NCI-H82 treated with DMSO at 0.1 percent for 48 hours (cell line): ENCODE measurements around the gene TCF19.
"Not testable (repeated sequence)": the region's sequence is repeated elsewhere in the genome, so short reads cannot be mapped to it uniquely, and the experiment has no call there.

Source experiments
- DNase-seq: peaks from one replicate; lab custom pipeline; 2025; ENCODE audit not compliant: unreplicated experiment; lab: John Stamatoyannopoulos, UW

TCF19 gene

GRCh38 chr6:31158863-31159855, 770 bp downstream of the TCF19 start:
- DNase-seq = no peak

- no peak for DNase-seq
These were observed 3.1 kb downstream of the TCF19 start for GRCh38 chr6:31161216-31162126.

- DNase-seq = no peak
These were observed 4.2 kb downstream of the TCF19 start for GRCh38 chr6:31162463-31163165.

GRCh38 chr6:31163922-31164321, 5.5 kb downstream of the TCF19 start:
- DNase-seq = no peak

- DNase-seq = not testable (repeated sequence)
These were observed 6.2 kb downstream of the TCF19 start for GRCh38 chr6:31164475-31165063.

GRCh38 chr6:31165064-31165832, 6.9 kb downstream of the TCF19 start:
- not testable (repeated sequence) for DNase-seq

GRCh38 chr6:31165986-31166385, 7.6 kb downstream of the TCF19 start:
- DNase-seq = no peak

- DNase-seq = no peak
These were observed 10.2 kb downstream of the TCF19 start for GRCh38 chr6:31168606-31169005.

- no peak for DNase-seq
These were observed 10.9 kb downstream of the TCF19 start for GRCh38 chr6:31169123-31169857.

GRCh38 chr6:31169858-31170599, 11.6 kb downstream of the TCF19 start:
- DNase-seq = not testable (repeated sequence)

GRCh38 chr6:31170600-31170881, 12.2 kb downstream of the TCF19 start, which contains the start of gene POU5F1:
Gene POU5F1 (minus strand): TSS chr6:31170682. CDS start chr6:31170620, 62 bp downstream.
- DNase-seq = no peak

- no peak for DNase-seq
These were observed 12.7 kb downstream of the TCF19 start for GRCh38 chr6:31170987-31171671.

GRCh38 chr6:31171931-31172905, 13.8 kb downstream of the TCF19 start:
- no peak for DNase-seq

- DNase-seq = no peak
These were observed 14.6 kb downstream of the TCF19 start for GRCh38 chr6:31172973-31173384.

- no peak for DNase-seq
These were observed 15.0 kb downstream of the TCF19 start for GRCh38 chr6:31173406-31173805.

- DNase-seq = no peak
These were observed 16.0 kb downstream of the TCF19 start for GRCh38 chr6:31174378-31174777.

GRCh38 chr6:31175971-31176370, 17.6 kb downstream of the TCF19 start:
- DNase-seq = no peak
